Dermis blood vessel endothelial cell (primary cell): ENCODE data around the gene OR1J2. TPM values are rescaled to one million over a fixed set of nuclear protein-coding genes. Genes with fewer than 3 reads are reported as not detected.

ENCODE experiments used
- DNase-seq: peaks from one replicate; pipeline ENCODE4 v3.0.0; 2010
- total RNA-seq: library from RNA; depleted of rRNA; stranded (reverse); fragments of >200 nt; gene quantifications from 2 replicates; pipeline ENCODE4 v1.2.3, GENCODE V29; 2014

OR1J2 gene
- total RNA-seq, 1 donor from 2014 or later, result not detected

GRCh38 chr9:122552812-122553211 is 42.2 kb downstream of the OR1J2 start, which contains the start of gene OR1N2:
Gene OR1N2 (plus strand): TSS chr9:122553112. CDS start chr9:122553212, 100 bp downstream.
- DNase-seq, result no peak

Other genes starting within 250 kb of the OR1J2 start
- gene RBM18, start 246.0 kb upstream of the OR1J2 start, total RNA-seq, result 8.0 and 14.3 TPM in 2 replicates
- gene MRRF, start 245.9 kb upstream of the OR1J2 start, total RNA-seq, result 45.1 and 65.3 TPM in 2 replicates
- gene PTGS1, start 139.8 kb upstream of the OR1J2 start, total RNA-seq, result 2.7 and 3.6 TPM in 2 replicates
- gene OR1J1, start 32.9 kb upstream of the OR1J2 start, total RNA-seq, result not detected in 2 replicates
- gene OR1J4, start 8.3 kb downstream of the OR1J2 start, total RNA-seq, result not detected in 2 replicates
- not detected in 2 replicates for gene OR1N1, start 16.5 kb downstream of the OR1J2 start, total RNA-seq
- not detected in 2 replicates for gene OR1N2, start 42.3 kb downstream of the OR1J2 start, total RNA-seq
- gene OR1L8, start 72.6 kb downstream of the OR1J2 start, total RNA-seq, result 0.23 TPM in 1 of 2 replicates, not detected in the other
- not detected in 2 replicates for gene OR1Q1, start 103.9 kb downstream of the OR1J2 start, total RNA-seq
- gene OR1B1, start 146.8 kb downstream of the OR1J2 start, total RNA-seq, result 0.17 TPM in 1 of 2 replicates, not detected in the other
- not detected in 2 replicates for gene OR1L1, start 150.9 kb downstream of the OR1J2 start, total RNA-seq
- not detected in 2 replicates for gene OR1L3, start 164.3 kb downstream of the OR1J2 start, total RNA-seq
- not detected in 2 replicates for gene OR1L4, start 213.2 kb downstream of the OR1J2 start, total RNA-seq
- gene OR1L6, start 231.5 kb downstream of the OR1J2 start, total RNA-seq, result not detected in 2 replicates